ENCODE measurements around the gene CARNS1.

DNA sequence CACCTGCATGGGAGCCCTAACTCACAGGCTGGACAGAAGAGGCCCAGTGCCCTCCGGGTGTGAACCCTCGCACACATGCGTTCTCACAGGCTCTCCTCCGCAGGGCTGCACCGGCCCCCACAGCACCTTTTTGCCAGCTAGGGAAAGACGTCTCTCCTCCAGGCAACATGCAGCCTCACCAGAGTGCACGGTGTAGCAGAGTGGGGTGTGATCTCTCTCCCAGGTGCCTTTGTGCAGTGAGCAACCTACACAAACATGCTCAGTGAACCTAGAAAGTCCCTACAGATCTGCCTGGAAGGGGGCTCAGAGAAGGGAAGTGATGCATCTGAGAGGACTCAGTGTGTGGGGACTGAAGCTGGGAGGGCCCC lies 3.7 kb upstream of the CARNS1 start:
- TF ChIP-seq, protein P1, sequence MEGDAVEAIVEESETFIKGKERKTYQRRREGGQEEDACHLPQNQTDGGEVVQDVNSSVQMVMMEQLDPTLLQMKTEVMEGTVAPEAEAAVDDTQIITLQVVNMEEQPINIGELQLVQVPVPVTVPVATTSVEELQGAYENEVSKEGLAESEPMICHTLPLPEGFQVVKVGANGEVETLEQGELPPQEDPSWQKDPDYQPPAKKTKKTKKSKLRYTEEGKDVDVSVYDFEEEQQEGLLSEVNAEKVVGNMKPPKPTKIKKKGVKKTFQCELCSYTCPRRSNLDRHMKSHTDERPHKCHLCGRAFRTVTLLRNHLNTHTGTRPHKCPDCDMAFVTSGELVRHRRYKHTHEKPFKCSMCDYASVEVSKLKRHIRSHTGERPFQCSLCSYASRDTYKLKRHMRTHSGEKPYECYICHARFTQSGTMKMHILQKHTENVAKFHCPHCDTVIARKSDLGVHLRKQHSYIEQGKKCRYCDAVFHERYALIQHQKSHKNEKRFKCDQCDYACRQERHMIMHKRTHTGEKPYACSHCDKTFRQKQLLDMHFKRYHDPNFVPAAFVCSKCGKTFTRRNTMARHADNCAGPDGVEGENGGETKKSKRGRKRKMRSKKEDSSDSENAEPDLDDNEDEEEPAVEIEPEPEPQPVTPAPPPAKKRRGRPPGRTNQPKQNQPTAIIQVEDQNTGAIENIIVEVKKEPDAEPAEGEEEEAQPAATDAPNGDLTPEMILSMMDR (IDR thresholded peaks at IDR 0.05): no peak
- no peak for TF ChIP-seq POLR2A (IDR thresholded peaks at IDR 0.05)
- TF ChIP-seq POLR2AphosphoS5 (IDR thresholded peaks at IDR 0.05): no peak

Data from breast epithelium (tissue), 3 donors.